ENCODE data around the gene MRPL3. TPM values are rescaled to one million over a fixed set of nuclear protein-coding genes. Genes with fewer than 3 reads are reported as not detected.

The MRPL3 gene
- total RNA-seq, 1 experiment from 2014 or later = 142 TPM

DNA sequence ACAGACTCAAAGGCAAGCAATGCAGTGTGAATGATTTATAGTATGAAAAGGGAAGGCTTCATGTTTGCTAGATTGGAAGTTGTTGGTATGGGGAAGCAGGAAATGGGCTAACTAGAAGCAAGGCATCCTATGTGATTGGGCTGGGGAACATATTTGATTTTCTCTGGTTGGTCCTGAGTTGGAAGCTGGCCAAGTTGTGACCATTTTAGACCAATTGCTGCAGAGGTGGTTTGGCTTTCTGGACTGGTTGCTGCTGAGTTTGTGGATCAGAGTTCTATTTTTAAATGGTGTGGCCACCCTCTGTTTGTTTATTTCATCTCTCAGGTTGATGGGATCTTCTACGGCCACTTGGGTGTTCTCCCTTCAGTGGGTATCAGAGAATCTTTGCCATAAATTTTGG is 81.5 kb downstream of the MRPL3 start:
- intact Hi-C loops (cut with micrococcal nuclease) = no loop called here
- ChIA-PET CTCF (no interaction called here), POLR2A (no interaction called here), RAD21 (ENCODE audit: low non-redundant PET in 1 of 2, low total read pairs in 2 of 2, uncharacterized antibody in 2 of 2, unreplicated experiment in 2 of 2) (no interaction called here)
- Histone ChIP-seq H3K79me2 (ENCODE audit: insufficient read depth, low read length) (no peaks in the 10 kb centered on the region), H3K9me3 (ENCODE audit: control insufficient read depth in 1 of 2, insufficient read depth in 1 of 2, low read depth in 1 of 2, low read length in 2 of 2) (no peaks in the 10 kb centered on the region), H3K4me2 (ENCODE audit: low read length) (no peak overlapping the region), H3K9me2 (ENCODE audit: insufficient read depth) (no peaks in the 10 kb centered on the region), H3K9ac (ENCODE audit: low read length) (no peak overlapping the region), H3K4me3 (replicated peaks in 1 of 2; ENCODE audit: low read depth in 1 of 2, low read length in 2 of 2) (no peak overlapping the region), H2AFZ (ENCODE audit: low read depth, low read length, poor library complexity, severe bottlenecking) (no peak overlapping the region), H3K27ac (ENCODE audit: low read depth, low read length) (no peak overlapping the region), H3K27me3 (ENCODE audit: insufficient read depth, low read length) (no peaks in the 10 kb centered on the region), H4K20me1 (ENCODE audit: insufficient read depth) (no peaks in the 10 kb centered on the region), H3K4me1 (ENCODE audit: control insufficient read depth in 1 of 2, insufficient read depth in 2 of 2, low read length in 2 of 2) (no peaks in the 10 kb centered on the region), H3K36me3 (ENCODE audit: control insufficient read depth in 1 of 2, insufficient read depth in 2 of 2, low read length in 2 of 2) (no peaks in the 10 kb centered on the region)
- DNase-seq (ENCODE audit: low read depth, low spot score) = no peak
- TF ChIP-seq, protein P1, sequence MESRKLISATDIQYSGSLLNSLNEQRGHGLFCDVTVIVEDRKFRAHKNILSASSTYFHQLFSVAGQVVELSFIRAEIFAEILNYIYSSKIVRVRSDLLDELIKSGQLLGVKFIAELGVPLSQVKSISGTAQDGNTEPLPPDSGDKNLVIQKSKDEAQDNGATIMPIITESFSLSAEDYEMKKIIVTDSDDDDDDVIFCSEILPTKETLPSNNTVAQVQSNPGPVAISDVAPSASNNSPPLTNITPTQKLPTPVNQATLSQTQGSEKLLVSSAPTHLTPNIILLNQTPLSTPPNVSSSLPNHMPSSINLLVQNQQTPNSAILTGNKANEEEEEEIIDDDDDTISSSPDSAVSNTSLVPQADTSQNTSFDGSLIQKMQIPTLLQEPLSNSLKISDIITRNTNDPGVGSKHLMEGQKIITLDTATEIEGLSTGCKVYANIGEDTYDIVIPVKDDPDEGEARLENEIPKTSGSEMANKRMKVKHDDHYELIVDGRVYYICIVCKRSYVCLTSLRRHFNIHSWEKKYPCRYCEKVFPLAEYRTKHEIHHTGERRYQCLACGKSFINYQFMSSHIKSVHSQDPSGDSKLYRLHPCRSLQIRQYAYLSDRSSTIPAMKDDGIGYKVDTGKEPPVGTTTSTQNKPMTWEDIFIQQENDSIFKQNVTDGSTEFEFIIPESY (IDR thresholded peaks at IDR 0.05; ENCODE audit: extremely low read depth, insufficient replicate concordance, low read length) = no peak
- TF ChIP-seq TCF7L2 (IDR thresholded peaks at IDR 0.05; ENCODE audit: borderline replicate concordance, extremely low read depth, insufficient read depth, insufficient read length) = no peak
- no peak for TF ChIP-seq ELF1 (IDR thresholded peaks at IDR 0.05; ENCODE audit: borderline replicate concordance, low read depth)
- TF ChIP-seq, protein P2, sequence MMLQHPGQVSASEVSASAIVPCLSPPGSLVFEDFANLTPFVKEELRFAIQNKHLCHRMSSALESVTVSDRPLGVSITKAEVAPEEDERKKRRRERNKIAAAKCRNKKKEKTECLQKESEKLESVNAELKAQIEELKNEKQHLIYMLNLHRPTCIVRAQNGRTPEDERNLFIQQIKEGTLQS (IDR thresholded peaks at IDR 0.05) = no peak
- TF ChIP-seq SRF (IDR thresholded peaks at IDR 0.05; ENCODE audit: low read depth) = no peak
- no peak for TF ChIP-seq CEBPB (IDR thresholded peaks at IDR 0.05; ENCODE audit: low read depth)
- no peak for TF ChIP-seq RAD21 (IDR thresholded peaks at IDR 0.05; ENCODE audit: low read depth)
- TF ChIP-seq ZNF274 (IDR thresholded peaks at IDR 0.05; ENCODE audit: low read depth, low read length) = no peak
- no peak for TF ChIP-seq EZH2 (IDR thresholded peaks at IDR 0.05)
- BruUV-seq (replicated peaks) = no TSS peak
- ATAC-seq = no peak

All from HCT116 (cell line).